MM.1S (cell line): Measurements from ENCODE around the gene PTPRK.

ENCODE experiments used
- DNase-seq: peaks from one replicate; pipeline ENCODE4 v3.0.0-alpha.2; 2015
- H2AFZ ChIP-seq: fragments of 300-600 bp; sonication (generic); 2 replicates; pipeline ENCODE4 v1.6.0; 2016; ENCODE audit warnings: antibody characterized with exemption, low read length
- H3F3A ChIP-seq: fragments of 300-600 bp; sonication (generic); 2 replicates; pipeline ENCODE4 v1.6.1; 2016; ENCODE audit warnings: mild to moderate bottlenecking, antibody characterized with exemption, low read length, moderate library complexity, mixed read lengths; ENCODE audit not compliant: insufficient read depth
- H3K27ac ChIP-seq: fragments of 300-600 bp; sonication (generic); 2 replicates; pipeline ENCODE4 v1.5.1; 2016; ENCODE audit warnings: mild to moderate bottlenecking, low read length
- H3K27me3 ChIP-seq: fragments of 300-600 bp; sonication (generic); replicated peaks from 2 replicates; pipeline ENCODE4 v1.6.0; 2016; ENCODE audit warnings: low read length; ENCODE audit not compliant: insufficient read depth
- H3K36me3 ChIP-seq: fragments of 300-600 bp; sonication (generic); replicated peaks from 2 replicates; pipeline ENCODE4 v1.6.1; 2016; ENCODE audit warnings: mild to moderate bottlenecking, low read length, mixed read lengths; ENCODE audit not compliant: insufficient read depth
- H3K4me1 ChIP-seq: fragments of 300-600 bp; sonication (generic); 2 replicates; pipeline ENCODE4 v1.6.1; 2016; ENCODE audit warnings: low read length, mixed read lengths
- H3K4me2 ChIP-seq: fragments of 300-600 bp; sonication (generic); 2 replicates; pipeline ENCODE4 v1.6.0; 2016; ENCODE audit warnings: low read depth, low read length
- H3K4me3 ChIP-seq: fragments of 300-600 bp; sonication (generic); 2 replicates; pipeline ENCODE4 v1.5.1; 2016; ENCODE audit warnings: low read length, mixed read lengths
- H3K79me2 ChIP-seq: fragments of 300-600 bp; sonication (generic); 2 replicates; pipeline ENCODE4 v1.6.1; 2016; ENCODE audit warnings: mixed run types, low read length, mixed read lengths
- H3K9ac ChIP-seq: fragments of 300-600 bp; sonication (generic); 2 replicates; pipeline ENCODE4 v1.6.1; 2016; ENCODE audit warnings: low read length, mixed read lengths
- H3K9me2 ChIP-seq: fragments of 300-600 bp; sonication (generic); replicated peaks from 2 replicates; pipeline ENCODE4 v1.6.1; 2016; ENCODE audit warnings: mild to moderate bottlenecking, low read length, mixed read lengths; ENCODE audit not compliant: insufficient read depth
- H3K9me3 ChIP-seq: fragments of 300-600 bp; sonication (generic); replicated peaks from 2 replicates; pipeline ENCODE4 v1.6.1; 2016; ENCODE audit warnings: mild to moderate bottlenecking, low read length, mixed read lengths; ENCODE audit not compliant: insufficient read depth
- H4K20me1 ChIP-seq: fragments of 300-600 bp; sonication (generic); 2 replicates; pipeline ENCODE4 v1.6.1; 2016; ENCODE audit warnings: mild to moderate bottlenecking, low read length, moderate library complexity, mixed read lengths; ENCODE audit not compliant: insufficient read depth
- CTCF ChIP-seq: fragments of 300-600 bp; sonication (generic); IDR thresholded peaks from 2 replicates; pipeline ENCODE4 v1.5.1; 2016; ENCODE audit warnings: antibody characterized with exemption, low read length, mixed read lengths
- EZH2 ChIP-seq: fragments of 300-600 bp; sonication (generic); optimal IDR thresholded peaks from 2 replicates; pipeline ENCODE3; 2017; ENCODE audit warnings: low read depth, mild to moderate bottlenecking, antibody characterized with exemption, low read length, mixed read lengths
- EZH2phosphoT487 ChIP-seq: fragments of 300-600 bp; sonication (generic); IDR thresholded peaks from 2 replicates; pipeline ENCODE4 v1.6.1; 2018; ENCODE audit warnings: antibody characterized with exemption, low read length

PTPRK gene

GRCh38 chr6:127924440-127924839 lies 596.0 kb downstream of the PTPRK start:
- Histone ChIP-seq H2AFZ (no peak overlapping the region), H3K4me2 (no peak overlapping the region), H3K4me1 (peaks cover 3% of the 10 kb centered on the region; the same call in 1 of the 2 replicates), H3K9me2 (no peaks in the 10 kb centered on the region), H3K4me3 (no peak overlapping the region), H3K27me3 (no peaks in the 10 kb centered on the region), H3K27ac (no peak overlapping the region), H3F3A (no peaks in the 10 kb centered on the region), H3K79me2 (no peaks in the 10 kb centered on the region), H4K20me1 (no peaks in the 10 kb centered on the region), H3K36me3 (no peaks in the 10 kb centered on the region), H3K9me3 (no peaks in the 10 kb centered on the region), H3K9ac (no peak overlapping the region)
- DNase-seq: no peak
- TF ChIP-seq EZH2phosphoT487: no peak
- TF ChIP-seq CTCF: no peak
- TF ChIP-seq EZH2: no peak

- no peak overlapping the region for H3K27ac ChIP-seq
- H3K9me3 ChIP-seq: no peaks in the 10 kb centered on the region
- H3K4me2 ChIP-seq: no peak overlapping the region
- H3K79me2 ChIP-seq: no peaks in the 10 kb centered on the region
- no peaks in the 10 kb centered on the region for H3F3A ChIP-seq
- no peaks in the 10 kb centered on the region for H3K27me3 ChIP-seq
- no peak for DNase-seq
- no peak overlapping the region for H3K4me3 ChIP-seq
- no peak overlapping the region for H3K9ac ChIP-seq
- H3K9me2 ChIP-seq: no peaks in the 10 kb centered on the region
- TF ChIP-seq EZH2: no peak
- TF ChIP-seq CTCF: no peak
- TF ChIP-seq EZH2phosphoT487: no peak
- peaks cover 5% of the 10 kb centered on the region; the same call in 1 of the 2 replicates for H3K4me1 ChIP-seq
- H4K20me1 ChIP-seq: no peaks in the 10 kb centered on the region
- H2AFZ ChIP-seq: no peak overlapping the region
- H3K36me3 ChIP-seq: no peaks in the 10 kb centered on the region
Measured at GRCh38 chr6:127924031-127924430, 596.4 kb downstream of the PTPRK start.

GRCh38 chr6:127923135-127923534 lies 597.3 kb downstream of the PTPRK start:
- DNase-seq: no peak
- no peaks in the 10 kb centered on the region for H3K36me3 ChIP-seq
- no peaks in the 10 kb centered on the region for H3K9me3 ChIP-seq
- peaks cover 11% of the 10 kb centered on the region; the same call in 1 of the 2 replicates for H3K4me1 ChIP-seq
- no peaks in the 10 kb centered on the region for H3K9me2 ChIP-seq
- H3K4me3 ChIP-seq: no peak overlapping the region
- H3K9ac ChIP-seq: no peak overlapping the region
- H4K20me1 ChIP-seq: no peaks in the 10 kb centered on the region
- no peaks in the 10 kb centered on the region for H3K79me2 ChIP-seq
- H3K27ac ChIP-seq: no peak overlapping the region
- H3K27me3 ChIP-seq: no peaks in the 10 kb centered on the region
- H3F3A ChIP-seq: no peaks in the 10 kb centered on the region
- H3K4me2 ChIP-seq: no peak overlapping the region
- H2AFZ ChIP-seq: no peak overlapping the region
- TF ChIP-seq EZH2phosphoT487 (no peak), EZH2 (no peak), CTCF (no peak)
